PC-9 (cell line): ENCODE data around the gene MYL6. TPM values are rescaled to one million over a fixed set of nuclear protein-coding genes. Genes with fewer than 3 reads are reported as not detected.

Experiments used
- BruUV-seq: library from RNA; stranded (reverse); fragments of 400-500 nt; replicated peaks from 2 replicates; lab custom pipeline; 2021; lab: Mats Ljungman, UMichigan
- CTCF ChIA-PET: fragments of 300-600 bp; sonication (Branson Sonifier 250); formaldehyde crosslinking; loops from one replicate; lab custom pipeline; 2022; ENCODE audit warnings: antibody characterized with exemption; lab: Charles Lee
- POLR2A ChIA-PET: fragments of 300-600 bp; sonication (Branson Sonifier 250); formaldehyde crosslinking; loops from one replicate; lab custom pipeline; 2022; ENCODE audit warnings: antibody characterized with exemption; ENCODE audit not compliant: unreplicated experiment; lab: Charles Lee
- DNase-seq, 2 experiments: peaks; one replicate each; pipeline versions ENCODE4 v3.0.0 to v3.0.0-alpha.2; 2015 to 2022; ENCODE audit warnings: mixed read lengths in 1 of 2
- H2AFZ ChIP-seq: fragments of 200-600 bp; sonication (generic); 2 replicates; pipeline ENCODE4 v1.8.1; 2017; ENCODE audit warnings: antibody characterized with exemption
- H3F3A ChIP-seq: fragments of 200-600 bp; sonication (generic); 2 replicates; pipeline ENCODE4 v1.8.1; 2017; ENCODE audit warnings: antibody characterized with exemption, mild to moderate bottlenecking, low read depth; ENCODE audit not compliant: insufficient read depth
- H3K27ac ChIP-seq: fragments of 200-600 bp; sonication (generic); 2 replicates; pipeline ENCODE4 v1.6.1; 2016; ENCODE audit warnings: mixed run types
- H3K27me3 ChIP-seq: fragments of 200-600 bp; sonication (generic); 2 replicates; pipeline ENCODE4 v1.6.1; 2016; ENCODE audit warnings: low read depth, mixed run types; ENCODE audit not compliant: insufficient read depth
- H3K36me3 ChIP-seq: fragments of 200-600 bp; sonication (generic); 2 replicates; pipeline ENCODE4 v1.6.1; 2016; ENCODE audit warnings: low read depth, mixed run types
- H3K4me1 ChIP-seq: fragments of 200-600 bp; sonication (generic); replicated peaks from 2 replicates; pipeline ENCODE4 v1.6.1; 2016; ENCODE audit warnings: mixed run types; ENCODE audit not compliant: insufficient read depth
- H3K4me2 ChIP-seq: fragments of 200-600 bp; sonication (generic); 2 replicates; pipeline ENCODE4 v1.6.1; 2017; ENCODE audit warnings: mixed run types
- H3K4me3 ChIP-seq: fragments of 200-600 bp; sonication (generic); 2 replicates; pipeline ENCODE4 v1.6.1; 2016; ENCODE audit warnings: mixed run types
- H3K79me2 ChIP-seq: fragments of 200-600 bp; sonication (generic); 2 replicates; pipeline ENCODE4 v1.6.1; 2017; ENCODE audit warnings: low read depth, mixed run types
- H3K9me2 ChIP-seq: fragments of 200-600 bp; sonication (generic); 2 replicates; pipeline ENCODE4 v1.8.1; 2017; ENCODE audit warnings: mild to moderate bottlenecking; ENCODE audit not compliant: insufficient read depth
- H3K9me3 ChIP-seq: fragments of 200-600 bp; sonication (generic); 2 replicates; pipeline ENCODE4 v1.8.1; 2016; ENCODE audit warnings: low read depth; ENCODE audit not compliant: insufficient read depth
- H4K20me1 ChIP-seq: fragments of 200-600 bp; sonication (generic); 2 replicates; pipeline ENCODE4 v1.8.1; 2017; ENCODE audit not compliant: insufficient read depth
- EZH2 ChIP-seq: fragments of 200-600 bp; sonication (generic); IDR thresholded peaks from 2 replicates; pipeline ENCODE4 v1.8.0; 2017; ENCODE audit warnings: antibody characterized with exemption, low read depth
- intact Hi-C: fragments of 100-400 bp; cut with micrococcal nuclease; formaldehyde crosslinking; loops from one replicate; pipeline ENCODE4 v1.10.0; 2022; ENCODE audit not compliant: unreplicated experiment
- total RNA-seq: library from RNA; stranded (reverse); gene quantifications from 2 replicates; pipeline ENCODE4 v1.2.3, GENCODE V29; 2021
- TF ChIP-seq, protein P1 (sequence below): fragments of 200-600 bp; sonication (generic); conservative IDR thresholded peaks from 2 replicates; pipeline ENCODE4 v1.6.1; 2017; ENCODE audit warnings: mixed run types, antibody characterized with exemption, mild to moderate bottlenecking, moderate library complexity

The MYL6 gene
- total RNA-seq, 1 experiment from 2014 or later, result 666 TPM

DNA sequence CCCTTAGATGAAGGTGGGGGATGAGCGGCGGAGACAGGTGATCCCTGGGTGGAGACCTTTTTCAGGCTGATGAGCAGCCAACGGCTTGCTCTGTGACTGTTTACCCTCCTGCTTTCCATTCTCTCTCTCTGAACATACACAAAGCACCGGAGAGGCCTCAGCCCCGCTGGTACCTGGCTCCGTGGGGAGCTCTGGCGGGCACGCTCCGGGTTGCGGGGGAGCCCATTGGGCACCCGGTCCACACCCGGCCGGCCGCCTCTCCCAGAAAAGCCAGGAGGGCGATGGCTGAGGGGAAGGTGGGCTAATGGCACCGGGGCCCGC is 30.6 kb downstream of the MYL6 start:
- Histone ChIP-seq H3K27ac (no peak overlapping the region), H3F3A (peaks cover 37% of the 10 kb centered on the region; the same call in 1 of the 2 replicates), H4K20me1 (no peaks in the 10 kb centered on the region), H3K27me3 (no peaks in the 10 kb centered on the region), H3K9me3 (no peaks in the 10 kb centered on the region), H2AFZ (peak overlapping the region; percentile 67), H3K36me3 (peaks cover 11% of the 10 kb centered on the region), H3K9me2 (no peaks in the 10 kb centered on the region), H3K4me2 (peak overlapping the region; percentile 97), H3K79me2 (peaks cover 30% of the 10 kb centered on the region), H3K4me1 (peaks cover 28% of the 10 kb centered on the region), H3K4me3 (peak overlapping the region; percentile 87)
- BruUV-seq, result no TSS peak
- intact Hi-C loops, result loop anchor here (1.0 to 2.0 kb wide), 3 partner anchors 62 to 192 kb away; partner anchors contain the start of gene SUOX
- no peak for TF ChIP-seq EZH2
- TF ChIP-seq, protein P1, sequence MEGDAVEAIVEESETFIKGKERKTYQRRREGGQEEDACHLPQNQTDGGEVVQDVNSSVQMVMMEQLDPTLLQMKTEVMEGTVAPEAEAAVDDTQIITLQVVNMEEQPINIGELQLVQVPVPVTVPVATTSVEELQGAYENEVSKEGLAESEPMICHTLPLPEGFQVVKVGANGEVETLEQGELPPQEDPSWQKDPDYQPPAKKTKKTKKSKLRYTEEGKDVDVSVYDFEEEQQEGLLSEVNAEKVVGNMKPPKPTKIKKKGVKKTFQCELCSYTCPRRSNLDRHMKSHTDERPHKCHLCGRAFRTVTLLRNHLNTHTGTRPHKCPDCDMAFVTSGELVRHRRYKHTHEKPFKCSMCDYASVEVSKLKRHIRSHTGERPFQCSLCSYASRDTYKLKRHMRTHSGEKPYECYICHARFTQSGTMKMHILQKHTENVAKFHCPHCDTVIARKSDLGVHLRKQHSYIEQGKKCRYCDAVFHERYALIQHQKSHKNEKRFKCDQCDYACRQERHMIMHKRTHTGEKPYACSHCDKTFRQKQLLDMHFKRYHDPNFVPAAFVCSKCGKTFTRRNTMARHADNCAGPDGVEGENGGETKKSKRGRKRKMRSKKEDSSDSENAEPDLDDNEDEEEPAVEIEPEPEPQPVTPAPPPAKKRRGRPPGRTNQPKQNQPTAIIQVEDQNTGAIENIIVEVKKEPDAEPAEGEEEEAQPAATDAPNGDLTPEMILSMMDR, result no peak
- CTCF ChIA-PET, result interaction anchor here (0.6 to 1.8 kb wide), 5 partner anchors 33 to 1028 kb away, joined by 3 to 14 read pairs (median 6); partner anchors contain the start of genes ESYT1, NXPH4, RNF41 and ZC3H10
- POLR2A ChIA-PET, result interaction anchor here (1.3 kb wide), 1 partner anchor 61 kb away, joined by 13 read pairs; the partner anchor contains the start of gene ESYT1
- no peak for DNase-seq

DNA sequence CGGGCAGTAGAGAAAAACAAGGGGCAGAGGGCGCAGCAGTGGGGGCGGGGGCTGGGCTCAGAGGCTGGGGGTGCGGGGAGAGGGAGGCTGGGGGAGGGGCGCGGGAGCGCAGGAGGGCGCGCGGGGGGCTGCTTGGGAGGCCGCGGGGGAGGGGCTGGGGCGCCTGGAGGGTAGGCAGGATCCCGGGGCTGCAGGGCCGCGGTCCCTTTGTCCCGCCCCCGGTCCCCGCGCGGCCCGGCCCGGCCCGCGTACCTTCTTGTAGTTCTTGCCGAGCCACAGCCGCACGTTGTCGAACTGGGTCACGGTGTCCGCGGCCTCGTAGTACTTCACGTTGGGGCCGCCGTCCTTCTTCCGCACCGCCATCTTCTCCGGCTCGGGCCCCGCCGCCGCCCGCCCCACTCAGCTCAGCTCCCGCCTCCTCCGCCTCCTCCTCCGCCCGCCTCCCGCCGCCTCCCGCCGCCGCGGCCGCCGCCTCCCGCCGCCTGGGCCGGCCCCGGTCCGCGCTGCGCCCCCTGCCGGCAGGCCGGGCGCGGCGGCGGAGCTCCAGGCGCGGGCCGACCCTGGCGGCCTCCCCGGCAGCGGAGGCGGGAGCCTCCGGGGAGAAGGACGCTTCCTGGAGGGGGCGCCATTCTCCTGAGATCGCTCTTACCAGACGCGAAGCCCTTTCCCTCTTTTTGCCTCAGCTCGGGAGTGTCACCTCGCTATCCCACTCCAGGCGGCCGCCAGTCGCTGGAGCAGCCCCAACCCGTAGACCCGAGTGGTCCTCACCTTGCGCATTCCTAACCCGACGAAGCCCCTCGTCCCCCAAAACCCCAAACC is 31.1 kb downstream of the MYL6 start, which contains the start of gene SMARCC2:
Gene SMARCC2, minus strand, starts transcription at position 385 of the 819 bp plus-strand sequence. Its CDS starts 22 bp downstream, at position 363.
- no TSS peak for BruUV-seq
- TF ChIP-seq, protein P1, result peak; percentile 68
- no peak for TF ChIP-seq EZH2

More for the DNA sequence above, 31.1 kb downstream of the MYL6 start, which contains the start of gene SMARCC2:
- intact Hi-C loops, result loop anchor here (1.0 to 2.0 kb wide), 2 partner anchors 63 to 193 kb away; partner anchors contain the start of gene SUOX
- no peaks in the 10 kb centered on the region for H3K27me3 ChIP-seq
- H3K9me2 ChIP-seq, result no peaks in the 10 kb centered on the region
- no peaks in the 10 kb centered on the region for H4K20me1 ChIP-seq
- no peaks in the 10 kb centered on the region for H3K9me3 ChIP-seq
- ChIA-PET POLR2A (interaction anchor here (0.5 to 1.3 kb wide), 6 partner anchors 32 to 939 kb away, joined by 3 to 15 read pairs (median 4); partner anchors contain the start of genes ESYT1, LRP1 and RNF41), CTCF (interaction anchor here (0.7 to 1.8 kb wide), 11 partner anchors 28 to 448 kb away, joined by 3 to 14 read pairs (median 6); partner anchors contain the start of genes ESYT1, PA2G4, RNF41 and RPL41)
- H2AFZ ChIP-seq, result peak within 1 kb of the TSS; percentile 96
- peaks cover 11% of the 10 kb centered on the region for H3K36me3 ChIP-seq
- H3F3A ChIP-seq, result peaks cover 39% of the 10 kb centered on the region; the same call in 1 of the 2 replicates
- H3K4me2 ChIP-seq, result peak within 1 kb of the TSS; percentile 97
- peak; percentile 71 to 91 for DNase-seq
- peaks cover 28% of the 10 kb centered on the region for H3K4me1 ChIP-seq
- H3K79me2 ChIP-seq, result peaks cover 30% of the 10 kb centered on the region
- peak within 1 kb of the TSS; percentile 85 for H3K27ac ChIP-seq
- H3K4me3 ChIP-seq, result peak within 1 kb of the TSS; percentile 99
